SJSA1 (cell line): ENCODE results near the gene FDPS. TPM values are rescaled to one million over a fixed set of nuclear protein-coding genes. Genes with fewer than 3 reads are reported as not detected.

Source experiments
- DNase-seq, 2 experiments: peaks; one replicate each; pipeline ENCODE4 v3.0.0-alpha.2; 2015 to 2020; ENCODE audit warnings: low spot score in 2 of 2, low read depth in 1 of 2
- H3K27ac ChIP-seq: fragments of 250-450 bp; sonication (Bioruptor Pico); 2 replicates; pipeline ENCODE4 v1.5.1; 2020; ENCODE audit warnings: mild to moderate bottlenecking, moderate library complexity
- H3K27me3 ChIP-seq: fragments of 250-450 bp; sonication (Bioruptor Pico); replicated peaks from 2 replicates; pipeline ENCODE4 v1.5.1; 2020; ENCODE audit warnings: mild to moderate bottlenecking, moderate library complexity
- H3K36me3 ChIP-seq: fragments of 250-450 bp; sonication (Bioruptor Pico); 2 replicates; pipeline ENCODE4 v1.5.1; 2020; ENCODE audit warnings: mild to moderate bottlenecking
- H3K4me1 ChIP-seq: fragments of 250-450 bp; sonication (Bioruptor Pico); replicated peaks from 2 replicates; pipeline ENCODE4 v1.6.1; 2021; ENCODE audit warnings: mild to moderate bottlenecking
- H3K4me3 ChIP-seq: fragments of 250-450 bp; sonication (Bioruptor Pico); 2 replicates; pipeline ENCODE4 v1.5.1; 2020; ENCODE audit warnings: mild to moderate bottlenecking
- H3K9me3 ChIP-seq: fragments of 250-450 bp; sonication (Bioruptor Pico); replicated peaks from 2 replicates; pipeline ENCODE4 v1.5.1; 2020; ENCODE audit warnings: mild to moderate bottlenecking
- total RNA-seq: library from RNA; depleted of rRNA; stranded (reverse); fragments of >200 nt; shearing (Covaris generic); gene quantifications from 2 replicates; pipeline ENCODE4 v1.2.3, GENCODE V29; 2014

Gene FDPS
- total RNA-seq, 1 experiment from 2014 or later: 232 TPM

GRCh38 chr1:155294520-155295182 lies 14.0 kb upstream of the FDPS start:
- Histone ChIP-seq H3K36me3 (no peaks in the 10 kb centered on the region), H3K27ac (no peak overlapping the region), H3K9me3 (no peaks in the 10 kb centered on the region), H3K4me1 (no peaks in the 10 kb centered on the region), H3K27me3 (peaks cover 20% of the 10 kb centered on the region; the same call in 1 of the 2 replicates), H3K4me3 (no peak overlapping the region)
- DNase-seq: no peak

DNA sequence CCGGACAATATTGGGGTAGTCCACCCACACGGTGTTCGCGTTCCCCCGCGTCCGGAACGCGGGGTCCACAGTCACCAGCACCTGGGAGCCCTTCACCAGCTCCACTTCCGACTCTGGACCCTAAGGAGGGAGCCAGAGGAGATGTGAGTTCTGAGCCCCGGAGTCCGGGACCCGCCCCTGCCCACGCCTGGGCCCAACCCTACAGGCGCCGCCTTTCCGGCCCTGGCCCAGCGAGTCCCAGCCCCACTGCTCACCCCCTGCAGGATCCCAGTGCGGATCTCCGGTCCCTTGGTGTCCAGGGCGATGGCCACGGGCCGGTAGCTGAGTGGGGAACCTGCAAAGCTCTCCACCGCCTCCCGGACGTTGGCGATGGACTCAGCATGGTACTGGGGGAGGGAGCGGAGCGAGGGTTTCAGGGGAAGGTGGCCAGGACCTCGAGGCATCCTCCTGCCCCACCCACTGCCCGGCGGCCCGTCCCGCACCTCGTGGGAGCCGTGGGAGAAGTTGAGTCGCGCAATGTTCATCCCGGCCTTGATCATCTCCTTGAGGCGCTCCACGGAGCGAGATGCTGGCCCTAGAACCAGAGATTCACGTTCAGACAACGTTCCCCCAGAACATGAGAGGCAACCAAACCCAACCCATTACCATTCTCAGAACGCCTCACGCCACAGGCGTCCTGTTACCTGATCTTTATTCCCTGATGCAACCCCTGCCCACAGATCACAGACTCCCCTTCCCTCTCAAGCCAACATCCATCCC lies 13.3 kb upstream of the FDPS start:
- Histone ChIP-seq H3K36me3 (no peaks in the 10 kb centered on the region), H3K27ac (no peak overlapping the region), H3K27me3 (peaks cover 20% of the 10 kb centered on the region; the same call in 1 of the 2 replicates), H3K4me1 (no peaks in the 10 kb centered on the region), H3K9me3 (no peaks in the 10 kb centered on the region), H3K4me3 (no peak overlapping the region)
- no peak for DNase-seq

DNA sequence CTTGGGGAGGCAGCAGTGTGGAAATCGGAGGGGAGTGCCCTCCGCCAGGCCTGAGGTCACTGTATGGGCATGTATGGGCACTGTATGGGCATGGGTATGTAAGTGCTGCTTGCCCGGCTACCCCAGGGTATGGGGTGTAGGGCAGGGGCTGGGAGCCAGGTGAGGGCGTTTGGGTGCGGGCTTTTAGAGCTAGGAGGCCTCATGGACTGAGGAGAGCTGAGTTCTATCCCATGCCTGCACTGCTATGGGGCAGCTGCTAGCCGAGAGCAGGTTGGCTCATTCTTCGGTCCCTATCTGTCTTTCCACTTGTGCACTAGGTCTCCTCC lies 12.8 kb upstream of the FDPS start:
- Histone ChIP-seq H3K27ac (no peak overlapping the region), H3K9me3 (no peaks in the 10 kb centered on the region), H3K4me3 (no peak overlapping the region), H3K4me1 (no peaks in the 10 kb centered on the region), H3K36me3 (no peaks in the 10 kb centered on the region), H3K27me3 (peaks cover 20% of the 10 kb centered on the region; the same call in 1 of the 2 replicates)
- no peak for DNase-seq

DNA sequence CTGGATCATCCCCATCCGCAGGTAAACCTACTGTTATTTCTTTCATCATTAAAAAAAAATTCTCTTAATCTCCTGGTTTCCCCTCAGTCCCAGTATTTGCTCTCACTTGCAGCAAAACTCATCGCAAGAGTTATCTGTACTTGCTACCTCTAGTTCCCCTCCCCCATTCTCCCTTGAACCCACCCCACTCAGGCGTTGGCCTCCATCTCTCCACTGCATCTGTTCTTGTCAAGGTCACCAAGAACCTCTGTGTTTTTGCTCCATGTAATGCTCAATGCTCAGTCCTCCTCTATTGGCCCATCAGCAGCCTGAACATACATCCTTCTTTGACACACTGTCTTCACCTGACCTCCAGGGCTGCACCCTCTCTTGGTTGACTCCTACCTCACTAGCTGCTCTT lies 12.0 kb upstream of the FDPS start:
- no peaks in the 10 kb centered on the region for H3K9me3 ChIP-seq
- H3K4me3 ChIP-seq: no peak overlapping the region
- H3K27ac ChIP-seq: no peak overlapping the region
- no peaks in the 10 kb centered on the region for H3K36me3 ChIP-seq
- H3K27me3 ChIP-seq: peaks cover 20% of the 10 kb centered on the region; the same call in 1 of the 2 replicates
- DNase-seq: no peak
- H3K4me1 ChIP-seq: no peaks in the 10 kb centered on the region

GRCh38 chr1:155297384-155297783 lies 11.3 kb upstream of the FDPS start:
- H3K4me1 ChIP-seq: no peaks in the 10 kb centered on the region
- no peak for DNase-seq
- H3K9me3 ChIP-seq: no peaks in the 10 kb centered on the region
- H3K27ac ChIP-seq: no peak overlapping the region
- H3K27me3 ChIP-seq: peaks cover 20% of the 10 kb centered on the region; the same call in 1 of the 2 replicates
- no peaks in the 10 kb centered on the region for H3K36me3 ChIP-seq
- no peak overlapping the region for H3K4me3 ChIP-seq

DNA sequence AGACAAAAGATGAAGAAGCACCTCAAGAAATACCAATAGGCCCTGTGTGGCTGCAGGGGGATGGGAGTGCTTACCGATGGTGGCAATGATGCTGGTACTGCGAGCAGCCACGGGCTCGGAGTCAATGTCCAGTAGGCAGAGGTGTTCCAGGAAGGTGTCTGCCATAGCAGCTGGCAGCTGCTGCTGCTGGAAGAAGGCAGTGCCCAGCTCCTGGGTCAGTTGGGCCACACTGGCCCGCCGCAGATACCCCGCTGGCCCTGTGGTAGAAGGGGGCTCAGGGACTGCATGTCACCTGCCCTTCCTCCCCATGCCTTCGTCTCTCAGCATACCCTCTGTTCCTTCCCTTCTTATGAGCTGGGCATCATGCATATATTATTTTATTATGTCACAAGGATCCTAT lies 8.6 kb upstream of the FDPS start:
- no peak for DNase-seq
- Histone ChIP-seq H3K27ac (no peak overlapping the region), H3K36me3 (no peaks in the 10 kb centered on the region), H3K4me3 (no peak overlapping the region), H3K4me1 (no peaks in the 10 kb centered on the region), H3K27me3 (0 out of 2 replicates have a peak, but pooled peaks cover 7% of the 10 kb centered on the region), H3K9me3 (no peaks in the 10 kb centered on the region)

- no peaks in the 10 kb centered on the region for H3K36me3 ChIP-seq
- no peak for DNase-seq
- no peaks in the 10 kb centered on the region for H3K4me1 ChIP-seq
Observed at GRCh38 chr1:155300553-155301329, 7.9 kb upstream of the FDPS start.

GRCh38 chr1:155301342-155301841 lies 7.3 kb upstream of the FDPS start, which contains the start of gene PKLR:
PKLR (minus strand) TSS chr1:155301438; CDS start chr1:155301395, 43 bp downstream.
- H3K36me3 ChIP-seq: no peaks in the 10 kb centered on the region
- no peaks in the 10 kb centered on the region for H3K4me1 ChIP-seq
- H3K9me3 ChIP-seq: no peaks in the 10 kb centered on the region
- H3K27me3 ChIP-seq: no peaks in the 10 kb centered on the region
- DNase-seq: no peak
- no peak within 1 kb of the TSS for H3K4me3 ChIP-seq
- no peak within 1 kb of the TSS for H3K27ac ChIP-seq

More at GRCh38 chr1:155300553-155301329, 7.9 kb upstream of the FDPS start:
- no peaks in the 10 kb centered on the region for H3K9me3 ChIP-seq
- no peak overlapping the region for H3K4me3 ChIP-seq
- no peak overlapping the region for H3K27ac ChIP-seq
- H3K27me3 ChIP-seq: 0 out of 2 replicates have a peak, but pooled peaks cover under 1% of the 10 kb centered on the region

- Histone ChIP-seq H3K4me3 (no peak overlapping the region), H3K4me1 (peaks cover 3% of the 10 kb centered on the region), H3K27ac (no peak overlapping the region), H3K36me3 (peaks cover 4% of the 10 kb centered on the region), H3K27me3 (no peaks in the 10 kb centered on the region), H3K9me3 (no peaks in the 10 kb centered on the region)
- no peak for DNase-seq
Observed at GRCh38 chr1:155304558-155305063, 4.1 kb upstream of the FDPS start.

GRCh38 chr1:155305881-155306391 lies 2.7 kb upstream of the FDPS start:
- Histone ChIP-seq H3K36me3 (peaks cover 16% of the 10 kb centered on the region), H3K27ac (no peak overlapping the region), H3K9me3 (no peaks in the 10 kb centered on the region), H3K4me3 (no peak overlapping the region), H3K4me1 (peaks cover 9% of the 10 kb centered on the region), H3K27me3 (no peaks in the 10 kb centered on the region)
- DNase-seq: no peak

- Histone ChIP-seq H3K9me3 (no peaks in the 10 kb centered on the region), H3K27me3 (no peaks in the 10 kb centered on the region), H3K36me3 (peaks cover 28% of the 10 kb centered on the region), H3K4me1 (peaks cover 9% of the 10 kb centered on the region), H3K27ac (no peak overlapping the region), H3K4me3 (no peak overlapping the region)
- peak in 1 of 2 experiments; percentile 47 for DNase-seq
Observed at GRCh38 chr1:155307247-155307740, 1.4 kb upstream of the FDPS start.

DNA sequence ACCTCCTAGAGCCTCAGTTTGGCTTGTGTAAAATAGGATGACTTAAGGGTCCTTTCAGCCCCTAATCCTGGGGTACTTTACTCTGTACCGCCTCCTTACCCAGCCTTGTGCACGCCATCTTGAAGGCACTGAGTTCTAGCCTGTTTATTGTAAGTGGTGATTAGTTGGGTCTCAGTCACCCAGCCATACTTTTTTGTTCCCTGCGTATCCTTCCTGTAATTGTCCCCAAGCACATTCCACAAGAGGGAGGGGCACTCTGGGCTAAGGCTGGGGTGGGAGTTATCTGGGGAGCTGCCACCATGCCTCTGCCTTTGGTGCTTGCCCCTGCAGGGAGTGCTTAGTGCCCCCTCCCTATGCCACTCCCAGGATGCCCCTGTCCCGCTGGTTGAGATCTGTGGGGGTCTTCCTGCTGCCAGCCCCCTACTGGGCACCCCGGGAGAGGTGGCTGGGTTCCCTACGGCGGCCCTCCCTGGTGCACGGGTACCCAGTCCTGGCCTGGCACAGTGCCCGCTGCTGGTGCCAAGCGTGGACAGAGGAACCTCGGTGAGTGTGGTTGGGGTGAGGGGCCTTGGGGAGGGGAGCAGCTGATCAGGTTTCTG lies 856 bp downstream of the FDPS start:
- Histone ChIP-seq H3K27ac (peak overlapping the region; percentile 78), H3K9me3 (no peaks in the 10 kb centered on the region), H3K4me1 (peaks cover 9% of the 10 kb centered on the region), H3K4me3 (peak overlapping the region; percentile 60), H3K36me3 (peaks cover 44% of the 10 kb centered on the region), H3K27me3 (no peaks in the 10 kb centered on the region)
- DNase-seq: peak; percentile 62 to 64

GRCh38 chr1:155313261-155313660 lies 4.6 kb downstream of the FDPS start:
- peaks cover 9% of the 10 kb centered on the region for H3K4me1 ChIP-seq
- no peaks in the 10 kb centered on the region for H3K27me3 ChIP-seq
- no peak for DNase-seq

More at GRCh38 chr1:155313261-155313660, 4.6 kb downstream of the FDPS start:
- Histone ChIP-seq H3K4me3 (no peak overlapping the region), H3K9me3 (no peaks in the 10 kb centered on the region), H3K36me3 (peaks cover 75% of the 10 kb centered on the region), H3K27ac (no peak overlapping the region)
